ENCODE measurements around the gene NRCAM. TPM values are rescaled to one million over a fixed set of nuclear protein-coding genes. Genes with fewer than 3 reads are reported as not detected.

The NRCAM gene
- total RNA-seq, 1 donor from 2014 or later: 39.0 TPM

DNA sequence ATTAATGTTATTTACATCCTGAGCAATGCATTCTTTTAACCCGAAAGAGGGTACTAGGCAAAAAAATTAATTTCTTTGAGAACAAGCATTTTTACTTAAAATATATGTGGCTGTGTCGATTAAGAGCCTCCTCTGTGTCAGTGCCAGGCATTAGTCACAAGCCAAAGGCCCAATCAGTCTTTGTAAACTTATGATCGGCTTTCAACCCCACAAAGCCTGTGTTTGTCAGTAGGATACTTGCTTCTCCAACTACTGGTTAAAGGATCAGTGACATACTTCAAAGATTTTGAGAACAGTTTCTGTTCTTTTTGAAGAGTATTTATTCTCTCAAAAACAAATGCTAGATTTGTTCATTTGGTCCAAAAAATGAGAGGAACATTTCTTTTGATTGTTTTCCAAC, 159.3 kb downstream of the NRCAM start:
- TF ChIP-seq, protein P1, sequence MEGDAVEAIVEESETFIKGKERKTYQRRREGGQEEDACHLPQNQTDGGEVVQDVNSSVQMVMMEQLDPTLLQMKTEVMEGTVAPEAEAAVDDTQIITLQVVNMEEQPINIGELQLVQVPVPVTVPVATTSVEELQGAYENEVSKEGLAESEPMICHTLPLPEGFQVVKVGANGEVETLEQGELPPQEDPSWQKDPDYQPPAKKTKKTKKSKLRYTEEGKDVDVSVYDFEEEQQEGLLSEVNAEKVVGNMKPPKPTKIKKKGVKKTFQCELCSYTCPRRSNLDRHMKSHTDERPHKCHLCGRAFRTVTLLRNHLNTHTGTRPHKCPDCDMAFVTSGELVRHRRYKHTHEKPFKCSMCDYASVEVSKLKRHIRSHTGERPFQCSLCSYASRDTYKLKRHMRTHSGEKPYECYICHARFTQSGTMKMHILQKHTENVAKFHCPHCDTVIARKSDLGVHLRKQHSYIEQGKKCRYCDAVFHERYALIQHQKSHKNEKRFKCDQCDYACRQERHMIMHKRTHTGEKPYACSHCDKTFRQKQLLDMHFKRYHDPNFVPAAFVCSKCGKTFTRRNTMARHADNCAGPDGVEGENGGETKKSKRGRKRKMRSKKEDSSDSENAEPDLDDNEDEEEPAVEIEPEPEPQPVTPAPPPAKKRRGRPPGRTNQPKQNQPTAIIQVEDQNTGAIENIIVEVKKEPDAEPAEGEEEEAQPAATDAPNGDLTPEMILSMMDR (IDR thresholded peaks at IDR 0.05; ENCODE audit: insufficient read depth, low read length, poor library complexity, severe bottlenecking): no peak
- Histone ChIP-seq H3K36me3 (ENCODE audit: control insufficient read depth, insufficient read depth, low read length) (no peaks in the 10 kb centered on the region), H3K27me3 (ENCODE audit: control insufficient read depth, insufficient read depth, low read length) (no peaks in the 10 kb centered on the region), H3K4me3 (ENCODE audit: low read depth, low read length) (no peak overlapping the region)
- no peak for DNase-seq (ENCODE audit: low read depth)

- TF ChIP-seq, protein P1 (IDR thresholded peaks at IDR 0.05; ENCODE audit: insufficient read depth, low read length, poor library complexity, severe bottlenecking): no peak
- no peak for DNase-seq (ENCODE audit: low read depth)
- Histone ChIP-seq H3K36me3 (ENCODE audit: control insufficient read depth, insufficient read depth, low read length) (no peaks in the 10 kb centered on the region), H3K4me3 (ENCODE audit: low read depth, low read length) (no peak overlapping the region), H3K27me3 (ENCODE audit: control insufficient read depth, insufficient read depth, low read length) (no peaks in the 10 kb centered on the region)
Measured at GRCh38 chr7:108294595-108294994, 161.6 kb downstream of the NRCAM start.

GRCh38 chr7:108293149-108293612, 163.1 kb downstream of the NRCAM start:
- TF ChIP-seq, protein P1 (IDR thresholded peaks at IDR 0.05; ENCODE audit: insufficient read depth, low read length, poor library complexity, severe bottlenecking): no peak
- no peak for DNase-seq (ENCODE audit: low read depth)

DNA sequence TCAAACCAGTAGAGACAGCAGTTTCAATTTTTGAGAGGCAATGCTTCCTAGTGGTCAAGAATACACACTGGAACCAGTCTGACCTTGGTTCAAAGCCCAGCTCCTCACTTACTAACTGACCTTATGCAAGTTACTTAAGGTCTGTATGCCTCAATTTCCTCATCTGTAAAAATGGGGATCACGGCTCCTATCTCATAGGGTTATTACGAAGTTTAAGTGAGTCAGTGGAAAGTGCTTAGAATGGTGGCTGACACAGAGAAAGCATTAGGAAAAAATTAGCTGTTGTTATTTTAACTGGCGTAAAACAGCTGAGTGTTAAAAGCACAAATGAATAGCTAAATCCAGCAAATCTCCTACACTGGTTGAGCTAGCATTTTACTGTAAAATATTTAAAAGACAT, 163.7 kb downstream of the NRCAM start:
- no peaks in the 10 kb centered on the region for H3K27me3 ChIP-seq (ENCODE audit: control insufficient read depth, insufficient read depth, low read length)
- DNase-seq (ENCODE audit: low read depth): no peak
- TF ChIP-seq, protein P1 (IDR thresholded peaks at IDR 0.05; ENCODE audit: insufficient read depth, low read length, poor library complexity, severe bottlenecking): no peak
- H3K4me3 ChIP-seq (ENCODE audit: low read depth, low read length): no peak overlapping the region
- no peaks in the 10 kb centered on the region for H3K36me3 ChIP-seq (ENCODE audit: control insufficient read depth, insufficient read depth, low read length)

More at GRCh38 chr7:108293149-108293612, 163.1 kb downstream of the NRCAM start:
- H3K27me3 ChIP-seq (ENCODE audit: control insufficient read depth, insufficient read depth, low read length): no peaks in the 10 kb centered on the region
- H3K4me3 ChIP-seq (ENCODE audit: low read depth, low read length): no peak overlapping the region
- H3K36me3 ChIP-seq (ENCODE audit: control insufficient read depth, insufficient read depth, low read length): no peaks in the 10 kb centered on the region

- Histone ChIP-seq H3K36me3 (ENCODE audit: control insufficient read depth, insufficient read depth, low read length) (no peaks in the 10 kb centered on the region), H3K4me3 (ENCODE audit: low read depth, low read length) (no peak overlapping the region), H3K27me3 (ENCODE audit: control insufficient read depth, insufficient read depth, low read length) (no peaks in the 10 kb centered on the region)
- DNase-seq (ENCODE audit: low read depth): no peak
- TF ChIP-seq, protein P1 (IDR thresholded peaks at IDR 0.05; ENCODE audit: insufficient read depth, low read length, poor library complexity, severe bottlenecking): no peak
Measured at GRCh38 chr7:108291791-108292440, 164.3 kb downstream of the NRCAM start.

GRCh38 chr7:108291152-108291508, 165.1 kb downstream of the NRCAM start:
- no peaks in the 10 kb centered on the region for H3K36me3 ChIP-seq (ENCODE audit: control insufficient read depth, insufficient read depth, low read length)
- DNase-seq (ENCODE audit: low read depth): no peak
- H3K27me3 ChIP-seq (ENCODE audit: control insufficient read depth, insufficient read depth, low read length): no peaks in the 10 kb centered on the region
- TF ChIP-seq, protein P1 (IDR thresholded peaks at IDR 0.05; ENCODE audit: insufficient read depth, low read length, poor library complexity, severe bottlenecking): no peak
- no peak overlapping the region for H3K4me3 ChIP-seq (ENCODE audit: low read depth, low read length)

Data from kidney epithelial cell (primary cell).